Measurements from ENCODE around the gene HSPA12B. TPM values are rescaled to one million over a fixed set of nuclear protein-coding genes. Genes with fewer than 3 reads are reported as not detected.

The HSPA12B gene
- total RNA-seq, 2 experiments from 2014 or later, result 0.08 TPM; not detected in 1

- ChIA-PET POLR2A (interaction anchor here (0.7 kb wide), 1 partner anchor 285 kb away, joined by 3 read pairs; no protein-coding TSS in a partner anchor), CTCF (interaction anchor here (0.6 to 1.5 kb wide), 8 partner anchors 14 to 450 kb away, joined by 3 to 7 read pairs (median 3); no protein-coding TSS in a partner anchor)
- no peak for DNase-seq
- Mint-ChIP-seq H3K27me3 (no peaks in the 10 kb centered on the region), H3K36me3 (ENCODE audit: low read depth) (no peaks in the 10 kb centered on the region), H3K27ac (no peak overlapping the region), H3K4me3 (no peak overlapping the region), H3K4me1 (no peaks in the 10 kb centered on the region), H3K9me3 (no peaks in the 10 kb centered on the region)
Measured at GRCh38 chr20:3696745-3697587, 35.5 kb upstream of the HSPA12B start.

- H3K27me3 Mint-ChIP-seq, result no peaks in the 10 kb centered on the region
- POLR2A ChIA-PET, result no interaction called here
- H3K27ac Mint-ChIP-seq, result no peak overlapping the region
- no peaks in the 10 kb centered on the region for H3K9me3 Mint-ChIP-seq
- no peak overlapping the region for H3K4me3 Mint-ChIP-seq
- no peak for DNase-seq
- H3K36me3 Mint-ChIP-seq (ENCODE audit: low read depth), result no peaks in the 10 kb centered on the region
- CTCF ChIA-PET, result interaction anchor here (1.0 to 1.4 kb wide), 3 partner anchors 10 to 38 kb away, joined by 3 read pairs; no protein-coding TSS in a partner anchor
- no peaks in the 10 kb centered on the region for H3K4me1 Mint-ChIP-seq
Measured at GRCh38 chr20:3697588-3698305, 34.7 kb upstream of the HSPA12B start.

- Mint-ChIP-seq H3K9me3 (no peaks in the 10 kb centered on the region), H3K4me1 (no peaks in the 10 kb centered on the region), H3K27me3 (no peaks in the 10 kb centered on the region), H3K4me3 (no peak overlapping the region), H3K36me3 (ENCODE audit: low read depth) (no peaks in the 10 kb centered on the region), H3K27ac (no peak overlapping the region)
- ChIA-PET CTCF (interaction anchor here (1.0 to 1.2 kb wide), 2 partner anchors 9 to 13 kb away, joined by 3 read pairs; no protein-coding TSS in a partner anchor), POLR2A (no interaction called here)
- DNase-seq, result no peak
Measured at GRCh38 chr20:3698591-3699001, 33.9 kb upstream of the HSPA12B start.

- POLR2A ChIA-PET, result no interaction called here
- DNase-seq, result no peak
- Mint-ChIP-seq H3K27ac (no peak overlapping the region), H3K9me3 (no peaks in the 10 kb centered on the region), H3K36me3 (ENCODE audit: low read depth) (no peaks in the 10 kb centered on the region), H3K27me3 (no peaks in the 10 kb centered on the region), H3K4me1 (no peaks in the 10 kb centered on the region), H3K4me3 (no peak overlapping the region)
- CTCF ChIA-PET, result interaction anchor here (1.2 kb wide), 1 partner anchor 12 kb away, joined by 3 read pairs; no protein-coding TSS in a partner anchor
Measured at GRCh38 chr20:3699037-3699436, 33.4 kb upstream of the HSPA12B start.

GRCh38 chr20:3701061-3701998, 31.2 kb upstream of the HSPA12B start:
- Mint-ChIP-seq H3K36me3 (ENCODE audit: low read depth) (no peaks in the 10 kb centered on the region), H3K27ac (no peak overlapping the region), H3K4me3 (no peak overlapping the region), H3K27me3 (peaks cover 1% of the 10 kb centered on the region), H3K9me3 (no peaks in the 10 kb centered on the region), H3K4me1 (no peaks in the 10 kb centered on the region)
- ChIA-PET POLR2A (no interaction called here), CTCF (interaction anchor here (1.3 to 1.8 kb wide), 2 partner anchors 9 to 10 kb away, joined by 5 to 8 read pairs; no protein-coding TSS in a partner anchor)
- DNase-seq, result no peak

GRCh38 chr20:3702611-3703391, 29.7 kb upstream of the HSPA12B start:
- Mint-ChIP-seq H3K36me3 (ENCODE audit: low read depth) (no peaks in the 10 kb centered on the region), H3K4me1 (no peaks in the 10 kb centered on the region), H3K4me3 (no peak overlapping the region), H3K27me3 (peaks cover 4% of the 10 kb centered on the region), H3K27ac (no peak overlapping the region), H3K9me3 (no peaks in the 10 kb centered on the region)
- DNase-seq, result no peak
- ChIA-PET CTCF (interaction anchor here (1.3 kb wide), 1 partner anchor 8 kb away, joined by 5 read pairs; no protein-coding TSS in a partner anchor), POLR2A (no interaction called here)

- Mint-ChIP-seq H3K4me3 (no peak overlapping the region), H3K27ac (no peak overlapping the region), H3K36me3 (ENCODE audit: low read depth) (no peaks in the 10 kb centered on the region), H3K4me1 (peaks cover 1% of the 10 kb centered on the region), H3K9me3 (no peaks in the 10 kb centered on the region), H3K27me3 (peaks cover 7% of the 10 kb centered on the region)
- no peak for DNase-seq
- ChIA-PET POLR2A (no interaction called here), CTCF (interaction anchor here (0.6 to 1.0 kb wide), 2 partner anchors 141 to 521 kb away, joined by 3 read pairs; no protein-coding TSS in a partner anchor)
Measured at GRCh38 chr20:3704087-3704486, 28.4 kb upstream of the HSPA12B start.

GRCh38 chr20:3705491-3705969, 27.0 kb upstream of the HSPA12B start:
- Mint-ChIP-seq H3K9me3 (no peaks in the 10 kb centered on the region), H3K4me3 (no peak overlapping the region), H3K36me3 (ENCODE audit: low read depth) (no peaks in the 10 kb centered on the region), H3K27ac (no peak overlapping the region), H3K27me3 (peaks cover 9% of the 10 kb centered on the region), H3K4me1 (peaks cover 9% of the 10 kb centered on the region)
- ChIA-PET CTCF (no interaction called here), POLR2A (no interaction called here)
- DNase-seq, result no peak

- peaks cover 9% of the 10 kb centered on the region for H3K4me1 Mint-ChIP-seq
- H3K36me3 Mint-ChIP-seq (ENCODE audit: low read depth), result no peaks in the 10 kb centered on the region
- no peak overlapping the region for H3K4me3 Mint-ChIP-seq
- H3K27me3 Mint-ChIP-seq, result peaks cover 9% of the 10 kb centered on the region
- POLR2A ChIA-PET, result interaction anchor here (1.5 kb wide), 1 partner anchor 29 kb away, joined by 5 read pairs; no protein-coding TSS in a partner anchor
- H3K27ac Mint-ChIP-seq, result no peak overlapping the region
- no peak for DNase-seq
- CTCF ChIA-PET, result interaction anchor here (2.6 kb wide), 1 partner anchor 29 kb away, joined by 13 read pairs; no protein-coding TSS in a partner anchor
- no peaks in the 10 kb centered on the region for H3K9me3 Mint-ChIP-seq
Measured at GRCh38 chr20:3705970-3706739, 26.3 kb upstream of the HSPA12B start.

- no peak overlapping the region for H3K27ac Mint-ChIP-seq
- ChIA-PET POLR2A (interaction anchor here (1.5 kb wide), 1 partner anchor 30 kb away, joined by 5 read pairs; no protein-coding TSS in a partner anchor), CTCF (interaction anchor here (0.8 to 2.6 kb wide), 3 partner anchors 9 to 46 kb away, joined by 3 to 13 read pairs (median 5); no protein-coding TSS in a partner anchor)
- no peaks in the 10 kb centered on the region for H3K36me3 Mint-ChIP-seq (ENCODE audit: low read depth)
- peaks cover 9% of the 10 kb centered on the region for H3K27me3 Mint-ChIP-seq
- no peak for DNase-seq
- H3K9me3 Mint-ChIP-seq, result no peaks in the 10 kb centered on the region
- peaks cover 9% of the 10 kb centered on the region for H3K4me1 Mint-ChIP-seq
- H3K4me3 Mint-ChIP-seq, result no peak overlapping the region
Measured at GRCh38 chr20:3706774-3707507, 25.5 kb upstream of the HSPA12B start.

Data from activated CD4-positive, alpha-beta memory T cell treated with anti-CD3 and anti-CD28 coated beads, Interleukin-2, amount 10 ng/mL, durations not matched to agents 7 days and 5 days (primary cell).